ENCODE measurements around the gene ANKRD1.

ANKRD1 gene

GRCh38 chr10:90936276-90936659, 15.4 kb upstream of the ANKRD1 start:
- H3K4me3 ChIP-seq (ENCODE audit: low read depth, low read length): no peak overlapping the region

GRCh38 chr10:90935581-90936275, 14.8 kb upstream of the ANKRD1 start:
- no peak for TF ChIP-seq CTCF (IDR thresholded peaks at IDR 0.05; ENCODE audit: borderline replicate concordance, insufficient read depth, low read depth, low read length)
- no peak overlapping the region for H3K4me3 ChIP-seq (ENCODE audit: low read depth, low read length)

More at GRCh38 chr10:90936276-90936659, 15.4 kb upstream of the ANKRD1 start:
- no peak for TF ChIP-seq CTCF (IDR thresholded peaks at IDR 0.05; ENCODE audit: borderline replicate concordance, insufficient read depth, low read depth, low read length)

GRCh38 chr10:90930971-90931871, 10.3 kb upstream of the ANKRD1 start:
- no peak for TF ChIP-seq CTCF (IDR thresholded peaks at IDR 0.05; ENCODE audit: borderline replicate concordance, insufficient read depth, low read depth, low read length)
- H3K4me3 ChIP-seq (ENCODE audit: low read depth, low read length): no peak overlapping the region

- no peak for TF ChIP-seq CTCF (IDR thresholded peaks at IDR 0.05; ENCODE audit: borderline replicate concordance, insufficient read depth, low read depth, low read length)
- no peak overlapping the region for H3K4me3 ChIP-seq (ENCODE audit: low read depth, low read length)
Observed at GRCh38 chr10:90930070-90930837, 9.4 kb upstream of the ANKRD1 start.

- H3K4me3 ChIP-seq (ENCODE audit: low read depth, low read length): no peak overlapping the region
- no peak for TF ChIP-seq CTCF (IDR thresholded peaks at IDR 0.05; ENCODE audit: borderline replicate concordance, insufficient read depth, low read depth, low read length)
Observed at GRCh38 chr10:90929179-90929578, 8.3 kb upstream of the ANKRD1 start.

GRCh38 chr10:90927293-90927692, 6.4 kb upstream of the ANKRD1 start:
- H3K4me3 ChIP-seq (ENCODE audit: low read depth, low read length): no peak overlapping the region
- no peak for TF ChIP-seq CTCF (IDR thresholded peaks at IDR 0.05; ENCODE audit: borderline replicate concordance, insufficient read depth, low read depth, low read length)

Measured in GM12875 (cell line).